ENCODE measurements around the gene SLX4IP. TPM values are rescaled to one million over a fixed set of nuclear protein-coding genes. Genes with fewer than 3 reads are reported as not detected.
"Not testable (repeated sequence)": the region's sequence is repeated elsewhere in the genome, so short reads cannot be mapped to it uniquely, and the experiment has no call there.

Gene SLX4IP
- total and polyA plus RNA-seq, 10 donors = 2.8 to 9.0 (median 5.1) TPM

- WGBS, 5 donors = 90 to 100% (median 95%) methylated on average over 1 of the region's 1 CpG
- H3K36me3 ChIP-seq = peaks cover 0 to 77% (median 9%) of the 10 kb centered on the region in 6 donors
- no peaks in the 10 kb centered on the region for H3K27me3 ChIP-seq (replicated peaks in 1 of 7)
- TF ChIP-seq POLR2A (IDR thresholded peaks at IDR 0.05) (no peak), POLR2AphosphoS5 (IDR thresholded peaks at IDR 0.05) (no peak), CTCF (IDR thresholded peaks at IDR 0.05 in 8 of 11, conservative IDR thresholded peaks at IDR 0.05 in 3 of 11) (no peak)
- DNase-seq = no peak
- H3K27ac ChIP-seq = no peak overlapping the region
- H3K9me3 ChIP-seq = no peaks in the 10 kb centered on the region
- intact Hi-C loops (cut with DNase I; ENCODE audit: low total_unique reads) = no loop called here
- no peak overlapping the region for H3K4me3 ChIP-seq
- H3K4me1 ChIP-seq = peaks cover 0 to 15% (median 7%) of the 10 kb centered on the region in 6 donors
Measured at GRCh38 chr20:10411673-10412072, 23.4 kb upstream of the SLX4IP start.

DNA sequence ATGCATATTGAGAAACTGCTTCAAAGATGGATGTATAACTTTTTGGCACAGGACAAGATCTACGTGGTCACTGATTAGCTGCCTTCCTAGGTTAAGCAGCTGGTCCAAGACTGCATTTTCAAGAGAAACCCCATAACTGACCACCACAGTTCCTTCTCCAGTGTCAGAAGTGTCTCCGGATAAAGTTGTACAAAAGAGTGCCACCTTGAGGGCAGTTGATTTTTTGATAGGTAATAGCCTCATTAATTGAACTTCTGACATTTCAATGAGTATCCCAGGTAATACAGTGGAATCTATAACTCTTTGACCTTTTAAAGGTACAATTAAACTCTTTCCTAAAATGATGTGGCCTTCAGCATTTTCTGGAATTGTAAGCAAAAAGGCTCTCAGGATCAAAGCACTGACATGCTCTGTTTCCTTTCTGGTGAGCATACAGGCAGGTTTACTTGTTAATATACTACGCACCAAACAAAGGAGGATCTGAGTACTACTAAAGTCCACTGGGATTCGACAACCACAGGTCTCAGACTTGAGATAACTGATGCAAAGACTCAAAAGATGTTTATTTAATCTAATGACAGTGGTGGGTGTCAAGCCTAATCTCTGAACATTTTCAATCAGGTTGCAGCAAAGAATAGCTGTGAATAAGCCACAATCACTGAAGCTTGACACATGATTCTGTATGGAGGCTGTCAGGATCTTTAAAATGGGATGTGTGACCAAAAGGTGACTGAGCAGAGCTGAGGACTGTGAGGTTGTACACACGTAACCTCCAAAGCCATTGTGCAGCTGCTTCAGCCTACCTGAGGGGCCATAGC is 22.3 kb upstream of the SLX4IP start:
- H3K36me3 ChIP-seq = peaks cover 0 to 76% (median 10%) of the 10 kb centered on the region in 6 donors
- H3K4me1 ChIP-seq = peaks cover 0 to 26% (median 7%) of the 10 kb centered on the region in 6 donors
- no peak for TF ChIP-seq CTCF (IDR thresholded peaks at IDR 0.05 in 8 of 11, conservative IDR thresholded peaks at IDR 0.05 in 3 of 11)
- no peak for TF ChIP-seq POLR2A (IDR thresholded peaks at IDR 0.05)
- no peak for TF ChIP-seq POLR2AphosphoS5 (IDR thresholded peaks at IDR 0.05)
- H3K27me3 ChIP-seq (replicated peaks in 1 of 7) = no peaks in the 10 kb centered on the region
- DNase-seq = no peak
- no peak overlapping the region for H3K4me3 ChIP-seq
- no peaks in the 10 kb centered on the region for H3K9me3 ChIP-seq
- intact Hi-C loops (cut with DNase I; ENCODE audit: low total_unique reads) = no loop called here
- H3K27ac ChIP-seq = no peak overlapping the region
- 79 to 86% (median 83%) methylated on average over 5 of the region's 5 CpGs for whole genome bisulfite sequencing, 5 donors

DNA sequence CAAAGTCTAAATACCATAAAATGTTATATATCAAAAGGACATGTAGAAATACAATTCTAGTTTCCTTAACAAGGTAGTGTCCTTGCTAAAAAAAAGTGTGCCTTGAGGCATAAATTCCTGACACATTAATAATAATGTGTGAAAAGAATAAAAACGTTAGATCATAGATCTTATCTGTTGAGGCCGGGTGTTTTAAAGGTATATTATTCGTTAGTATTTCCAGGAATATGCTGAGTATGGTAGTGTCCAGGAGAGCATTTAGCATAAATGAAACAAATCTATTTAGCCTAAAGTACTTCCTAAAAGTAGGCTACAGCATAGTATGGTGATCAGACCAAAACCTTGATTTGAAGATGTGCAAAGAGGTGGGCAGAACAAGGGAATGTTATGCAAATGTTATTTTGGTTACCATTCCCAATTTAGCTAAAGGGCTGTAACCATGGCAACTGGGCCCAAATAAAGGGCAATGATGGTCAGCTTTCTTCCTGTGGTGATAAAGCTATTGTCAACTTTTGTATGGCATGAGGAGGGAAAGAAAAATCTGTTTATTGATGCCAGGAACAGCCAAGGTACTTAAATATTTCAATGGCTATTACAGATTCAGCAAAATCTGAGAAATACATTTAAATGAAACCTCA is 20.0 kb upstream of the SLX4IP start:
- H3K27me3 ChIP-seq (replicated peaks in 1 of 7) = no peaks in the 10 kb centered on the region
- intact Hi-C loops (cut with DNase I; ENCODE audit: low total_unique reads) = no loop called here
- H3K36me3 ChIP-seq = peaks cover 0 to 80% (median 11%) of the 10 kb centered on the region in 6 donors
- H3K4me3 ChIP-seq = no peak overlapping the region
- 61 to 72% (median 66%) methylated on average over 3 of the region's 3 CpGs for WGBS, 5 donors
- no peak for TF ChIP-seq POLR2A (IDR thresholded peaks at IDR 0.05)
- TF ChIP-seq CTCF (IDR thresholded peaks at IDR 0.05 in 8 of 11, conservative IDR thresholded peaks at IDR 0.05 in 3 of 11) = no peak
- TF ChIP-seq POLR2AphosphoS5 (IDR thresholded peaks at IDR 0.05) = no peak
- no peaks in the 10 kb centered on the region for H3K9me3 ChIP-seq
- peaks cover 0 to 31% (median 11%) of the 10 kb centered on the region in 6 donors for H3K4me1 ChIP-seq
- DNase-seq = no peak
- H3K27ac ChIP-seq = no peak overlapping the region

DNA sequence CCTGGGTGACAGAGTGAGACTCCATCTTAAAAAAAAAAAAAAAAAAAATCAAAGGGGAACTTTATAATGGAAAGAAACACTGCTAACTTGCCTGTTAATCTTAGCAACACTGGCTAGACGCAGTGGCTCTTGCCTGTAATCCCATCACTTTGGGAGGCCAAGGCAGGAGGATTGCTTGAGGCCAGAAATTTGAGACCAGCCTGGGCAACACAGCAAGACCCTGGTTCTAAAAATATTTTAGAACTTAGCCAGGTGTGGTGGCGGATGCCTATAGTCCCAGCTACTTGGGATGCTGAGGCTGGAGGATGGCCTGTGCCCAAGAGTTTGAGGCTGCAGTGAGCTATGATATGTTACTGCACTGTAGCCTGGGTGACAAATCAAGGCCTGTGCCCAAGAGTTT is 17.9 kb upstream of the SLX4IP start:
- Histone ChIP-seq H3K27ac (peak overlapping the region in 1 of 8 donors; percentile 2), H3K4me1 (peaks cover 0 to 48% (median 11%) of the 10 kb centered on the region in 6 donors), H3K36me3 (peaks cover 0 to 76% (median 12%) of the 10 kb centered on the region in 6 donors)
- H3K27me3 ChIP-seq (replicated peaks in 1 of 7); H3K9me3 ChIP-seq; DNase-seq; intact Hi-C loops (cut with DNase I; ENCODE audit: low total_unique reads); H3K4me3 ChIP-seq: not testable (repeated sequence)
- 93 to 100% (median 95%) methylated on average over 2 of the region's 2 CpGs for WGBS, 5 donors
